KMS-11 (cell line): ENCODE measurements around the gene SORCS1.

Experiments used
- H2AFZ ChIP-seq: fragments of 200-600 bp; sonication (generic); 2 replicates; pipeline ENCODE4 v1.6.1; 2016; ENCODE audit warnings: antibody characterized with exemption, mixed run types, low read depth
- H3K27ac ChIP-seq: fragments of 200-600 bp; sonication (generic); 2 replicates; pipeline ENCODE4 v1.6.1; 2016; ENCODE audit warnings: mild to moderate bottlenecking, mixed run types
- H3K27me3 ChIP-seq: fragments of 200-600 bp; sonication (generic); 2 replicates; pipeline ENCODE4 v1.6.1; 2017; ENCODE audit warnings: mild to moderate bottlenecking, low read depth, mixed run types, moderate library complexity; ENCODE audit not compliant: insufficient read depth
- H3K36me3 ChIP-seq: fragments of 200-600 bp; sonication (generic); 2 replicates; pipeline ENCODE4 v1.6.1; 2017; ENCODE audit warnings: mild to moderate bottlenecking, mixed run types; ENCODE audit not compliant: insufficient read depth
- H3K4me1 ChIP-seq: fragments of 200-600 bp; sonication (generic); 2 replicates; pipeline ENCODE4 v1.6.1; 2016; ENCODE audit warnings: mild to moderate bottlenecking, low read depth, mixed run types; ENCODE audit not compliant: poor library complexity, severe bottlenecking
- H3K4me2 ChIP-seq: fragments of 200-600 bp; sonication (generic); 2 replicates; pipeline ENCODE4 v1.7.0; 2016; ENCODE audit warnings: mild to moderate bottlenecking, mixed run types
- H3K4me3 ChIP-seq: fragments of 200-600 bp; sonication (generic); IDR thresholded peaks from 2 replicates; pipeline ENCODE4 v1.6.1; 2017; ENCODE audit warnings: low read depth, low read length, mixed read lengths; ENCODE audit not compliant: insufficient read depth
- H3K79me2 ChIP-seq: fragments of 200-600 bp; sonication (generic); 2 replicates; pipeline ENCODE4 v1.6.1; 2016; ENCODE audit warnings: low read depth, mixed run types; ENCODE audit not compliant: insufficient read depth
- H3K9ac ChIP-seq: fragments of 200-600 bp; sonication (generic); 2 replicates; pipeline ENCODE4 v1.6.1; 2016; ENCODE audit warnings: mild to moderate bottlenecking, mixed run types
- H4K20me1 ChIP-seq: fragments of 200-600 bp; sonication (generic); 2 replicates; pipeline ENCODE4 v1.6.1; 2016; ENCODE audit warnings: mild to moderate bottlenecking, mixed run types; ENCODE audit not compliant: insufficient read depth
- CTCF ChIP-seq: fragments of 200-600 bp; sonication (generic); conservative IDR thresholded peaks from 2 replicates; pipeline ENCODE4 v1.6.1; 2017; ENCODE audit warnings: low read depth, mild to moderate bottlenecking, antibody characterized with exemption, low read length, moderate library complexity, mixed read lengths

Gene SORCS1

GRCh38 chr10:106925191-106925590 is 239.3 kb downstream of the SORCS1 start:
- no peak overlapping the region for H3K9ac ChIP-seq
- H3K79me2 ChIP-seq, result no peaks in the 10 kb centered on the region
- H3K36me3 ChIP-seq, result no peaks in the 10 kb centered on the region
- no peaks in the 10 kb centered on the region for H3K27me3 ChIP-seq
- no peak overlapping the region for H3K4me2 ChIP-seq
- no peak overlapping the region for H3K4me3 ChIP-seq
- peaks cover 14% of the 10 kb centered on the region for H3K4me1 ChIP-seq
- H3K27ac ChIP-seq, result no peak overlapping the region
- H2AFZ ChIP-seq, result no peak overlapping the region
- no peak for TF ChIP-seq CTCF
- no peaks in the 10 kb centered on the region for H4K20me1 ChIP-seq

GRCh38 chr10:106920538-106920937 is 244.0 kb downstream of the SORCS1 start:
- no peaks in the 10 kb centered on the region for H3K27me3 ChIP-seq
- H3K4me1 ChIP-seq, result no peaks in the 10 kb centered on the region
- H4K20me1 ChIP-seq, result no peaks in the 10 kb centered on the region
- no peak overlapping the region for H3K4me2 ChIP-seq
- no peaks in the 10 kb centered on the region for H3K36me3 ChIP-seq
- no peak for TF ChIP-seq CTCF
- no peak overlapping the region for H3K27ac ChIP-seq
- no peak overlapping the region for H3K4me3 ChIP-seq
- no peaks in the 10 kb centered on the region for H3K79me2 ChIP-seq
- H2AFZ ChIP-seq, result no peak overlapping the region
- no peak overlapping the region for H3K9ac ChIP-seq

- H3K4me1 ChIP-seq, result no peaks in the 10 kb centered on the region
- H3K4me3 ChIP-seq, result no peak overlapping the region
- no peaks in the 10 kb centered on the region for H3K27me3 ChIP-seq
- H3K27ac ChIP-seq, result no peak overlapping the region
- H3K4me2 ChIP-seq, result no peak overlapping the region
- no peaks in the 10 kb centered on the region for H3K36me3 ChIP-seq
- no peaks in the 10 kb centered on the region for H3K79me2 ChIP-seq
- no peak overlapping the region for H2AFZ ChIP-seq
- H3K9ac ChIP-seq, result no peak overlapping the region
- no peaks in the 10 kb centered on the region for H4K20me1 ChIP-seq
- no peak for TF ChIP-seq CTCF
These were observed 244.6 kb downstream of the SORCS1 start for GRCh38 chr10:106919871-106920282.

GRCh38 chr10:106917452-106918055 is 247.0 kb downstream of the SORCS1 start:
- TF ChIP-seq CTCF, result no peak
- no peaks in the 10 kb centered on the region for H3K4me1 ChIP-seq
- no peaks in the 10 kb centered on the region for H3K36me3 ChIP-seq
- no peaks in the 10 kb centered on the region for H3K79me2 ChIP-seq
- no peak overlapping the region for H2AFZ ChIP-seq
- H3K4me2 ChIP-seq, result no peak overlapping the region
- no peak overlapping the region for H3K4me3 ChIP-seq
- H3K9ac ChIP-seq, result no peak overlapping the region
- no peak overlapping the region for H3K27ac ChIP-seq
- H3K27me3 ChIP-seq, result no peaks in the 10 kb centered on the region
- H4K20me1 ChIP-seq, result no peaks in the 10 kb centered on the region
